HepG2 (cell line): ENCODE data around the gene EEPD1.

Experiments used
- EP300 ChIP-seq, 3 experiments: sonication (generic) in 1 of 3; formaldehyde crosslinking in 1 of 3; IDR thresholded peaks; 2 replicates each; pipeline versions ENCODE4 v1.5.1 to v1.6.1; 2011 to 2020; ENCODE audit warnings: low read depth in 2 of 3, low read length in 2 of 3, borderline replicate concordance in 1 of 3, improper control_type of control experiment in 1 of 3, mild to moderate bottlenecking in 1 of 3, missing genetic modification reagents in 1 of 3, moderate library complexity in 1 of 3
- JUN ChIP-seq: sonication (generic); formaldehyde crosslinking; IDR thresholded peaks from 2 replicates; pipeline ENCODE4 v1.4.0; 2020; ENCODE audit warnings: mild to moderate bottlenecking, missing genetic modification reagents
- KAT8 ChIP-seq: IDR thresholded peaks from 2 replicates; pipeline ENCODE4 v1.6.1; 2016; ENCODE audit warnings: missing genetic modification reagents, missing compliant biosample characterization
- NFE2L1 ChIP-seq: sonication (generic); formaldehyde crosslinking; IDR thresholded peaks from 2 replicates; pipeline ENCODE4 v1.4.0; 2020; ENCODE audit warnings: missing genetic modification reagents, mild to moderate bottlenecking, borderline replicate concordance
- NFKB2 ChIP-seq: sonication (generic); formaldehyde crosslinking; IDR thresholded peaks from 2 replicates; pipeline ENCODE4 v1.4.0; 2020; ENCODE audit warnings: missing genetic modification reagents, borderline replicate concordance
- POLR2G ChIP-seq: fragments of 200-400 bp; formaldehyde crosslinking; IDR thresholded peaks from 2 replicates; pipeline ENCODE4 v1.6.1; 2018; ENCODE audit warnings: mild to moderate bottlenecking, low read depth, low read length, moderate library complexity
- RFXAP ChIP-seq: sonication (generic); formaldehyde crosslinking; IDR thresholded peaks from 2 replicates; pipeline ENCODE4 v1.4.0; 2020; ENCODE audit warnings: missing genetic modification reagents, borderline replicate concordance
- SP2 ChIP-seq: sonication (generic); formaldehyde crosslinking; IDR thresholded peaks from 2 replicates; pipeline ENCODE4 v1.5.1; 2020; ENCODE audit warnings: mild to moderate bottlenecking, missing genetic modification reagents
- SRSF9 ChIP-seq: fragments of 200-400 bp; formaldehyde crosslinking; IDR thresholded peaks from 2 replicates; pipeline ENCODE4 v1.6.1; 2018; ENCODE audit warnings: borderline replicate concordance, mild to moderate bottlenecking, low read depth, low read length; ENCODE audit not compliant: insufficient read depth, poor library complexity, severe bottlenecking
- SUZ12 ChIP-seq: fragments of 150-350 bp; IDR thresholded peaks from 2 replicates; pipeline ENCODE4 v1.6.1; 2014; ENCODE audit warnings: low read depth, low read length
- TF ChIP-seq, protein P1 (sequence below): sonication (generic); formaldehyde crosslinking; IDR thresholded peaks from 2 replicates; pipeline ENCODE4 v1.4.0; 2020; ENCODE audit warnings: missing genetic modification reagents
- TF ChIP-seq, protein P2 (sequence below): sonication (generic); formaldehyde crosslinking; IDR thresholded peaks from 2 replicates; pipeline ENCODE4 v1.4.0; 2020; ENCODE audit warnings: missing genetic modification reagents, mild to moderate bottlenecking, borderline replicate concordance
- TF ChIP-seq, protein P3 (sequence below): sonication (generic); formaldehyde crosslinking; IDR thresholded peaks from 2 replicates; pipeline ENCODE4 v1.5.0; 2020; ENCODE audit warnings: mild to moderate bottlenecking, missing genetic modification reagents, moderate library complexity
- TF ChIP-seq, protein P4 (sequence below): IDR thresholded peaks from 2 replicates; pipeline ENCODE4 v1.6.1; 2016; ENCODE audit warnings: missing compliant biosample characterization, missing genetic modification reagents, borderline replicate concordance

DNA sequence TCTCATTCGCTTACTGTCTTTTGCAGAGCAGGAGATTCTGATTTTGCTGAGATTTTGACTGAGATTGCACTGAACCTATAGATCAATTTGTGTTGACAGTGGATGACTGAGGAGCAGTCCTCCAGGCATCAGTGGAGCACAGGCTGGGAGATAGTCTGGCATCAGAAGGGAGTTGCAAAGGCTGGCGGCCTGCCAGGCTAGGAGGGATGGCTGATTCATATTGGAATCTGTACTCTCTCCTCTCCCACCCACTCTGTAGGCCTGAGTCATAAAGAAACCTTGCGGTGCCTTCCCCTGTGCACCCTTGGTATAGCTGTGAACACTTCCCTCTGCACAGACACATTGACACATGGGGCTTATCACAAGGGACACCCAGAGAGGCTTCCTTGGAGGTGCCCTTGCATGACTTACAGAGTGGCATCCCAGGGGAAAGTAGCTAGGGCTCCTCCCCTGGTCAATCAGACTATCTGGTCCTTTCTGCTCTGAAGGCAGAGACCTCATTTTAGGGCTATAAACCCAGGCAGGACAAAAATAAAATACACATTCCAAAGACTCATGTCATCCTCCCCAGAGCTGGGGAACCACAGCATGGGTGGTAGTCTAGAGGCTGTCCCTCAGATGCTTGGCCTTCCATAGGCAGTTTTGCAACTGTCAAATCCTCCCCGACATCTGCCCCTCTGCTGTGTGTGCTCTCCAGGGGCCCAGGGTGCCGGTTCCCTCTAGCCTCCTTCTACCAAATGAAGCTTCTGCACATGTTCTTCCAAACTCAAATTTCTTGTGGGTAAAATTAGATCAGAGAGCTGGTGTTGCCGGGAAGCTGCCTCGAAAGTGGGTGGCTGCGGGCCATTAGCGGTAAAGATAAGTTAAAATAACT lies 37.4 kb upstream of the EEPD1 start:
- TF ChIP-seq JUN (CRISPR knock-in tag) (no peak), SP2 (CRISPR knock-in tag) (no peak), RFXAP (CRISPR knock-in tag) (no peak), SUZ12 (no peak), EP300 (IDR thresholded peaks at IDR 0.05; ENCODE audit: low read depth in 2 of 2, low read length in 2 of 2) (no peak), EP300 (CRISPR knock-in tag; IDR thresholded peaks at IDR 0.05; ENCODE audit: borderline replicate concordance) (no peak; the same call in 1 of the 2 replicates), NFKB2 (CRISPR knock-in tag) (no peak), SRSF9 (no peak), KAT8 (CRISPR knock-in tag) (no peak), POLR2G (no peak), NFE2L1 (CRISPR knock-in tag) (no peak)
- TF ChIP-seq, protein P1, sequence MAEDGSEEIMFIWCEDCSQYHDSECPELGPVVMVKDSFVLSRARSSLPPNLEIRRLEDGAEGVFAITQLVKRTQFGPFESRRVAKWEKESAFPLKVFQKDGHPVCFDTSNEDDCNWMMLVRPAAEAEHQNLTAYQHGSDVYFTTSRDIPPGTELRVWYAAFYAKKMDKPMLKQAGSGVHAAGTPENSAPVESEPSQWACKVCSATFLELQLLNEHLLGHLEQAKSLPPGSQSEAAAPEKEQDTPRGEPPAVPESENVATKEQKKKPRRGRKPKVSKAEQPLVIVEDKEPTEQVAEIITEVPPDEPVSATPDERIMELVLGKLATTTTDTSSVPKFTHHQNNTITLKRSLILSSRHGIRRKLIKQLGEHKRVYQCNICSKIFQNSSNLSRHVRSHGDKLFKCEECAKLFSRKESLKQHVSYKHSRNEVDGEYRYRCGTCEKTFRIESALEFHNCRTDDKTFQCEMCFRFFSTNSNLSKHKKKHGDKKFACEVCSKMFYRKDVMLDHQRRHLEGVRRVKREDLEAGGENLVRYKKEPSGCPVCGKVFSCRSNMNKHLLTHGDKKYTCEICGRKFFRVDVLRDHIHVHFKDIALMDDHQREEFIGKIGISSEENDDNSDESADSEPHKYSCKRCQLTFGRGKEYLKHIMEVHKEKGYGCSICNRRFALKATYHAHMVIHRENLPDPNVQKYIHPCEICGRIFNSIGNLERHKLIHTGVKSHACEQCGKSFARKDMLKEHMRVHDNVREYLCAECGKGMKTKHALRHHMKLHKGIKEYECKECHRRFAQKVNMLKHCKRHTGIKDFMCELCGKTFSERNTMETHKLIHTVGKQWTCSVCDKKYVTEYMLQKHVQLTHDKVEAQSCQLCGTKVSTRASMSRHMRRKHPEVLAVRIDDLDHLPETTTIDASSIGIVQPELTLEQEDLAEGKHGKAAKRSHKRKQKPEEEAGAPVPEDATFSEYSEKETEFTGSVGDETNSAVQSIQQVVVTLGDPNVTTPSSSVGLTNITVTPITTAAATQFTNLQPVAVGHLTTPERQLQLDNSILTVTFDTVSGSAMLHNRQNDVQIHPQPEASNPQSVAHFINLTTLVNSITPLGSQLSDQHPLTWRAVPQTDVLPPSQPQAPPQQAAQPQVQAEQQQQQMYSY (CRISPR knock-in tag) = no peak
- TF ChIP-seq, protein P2, sequence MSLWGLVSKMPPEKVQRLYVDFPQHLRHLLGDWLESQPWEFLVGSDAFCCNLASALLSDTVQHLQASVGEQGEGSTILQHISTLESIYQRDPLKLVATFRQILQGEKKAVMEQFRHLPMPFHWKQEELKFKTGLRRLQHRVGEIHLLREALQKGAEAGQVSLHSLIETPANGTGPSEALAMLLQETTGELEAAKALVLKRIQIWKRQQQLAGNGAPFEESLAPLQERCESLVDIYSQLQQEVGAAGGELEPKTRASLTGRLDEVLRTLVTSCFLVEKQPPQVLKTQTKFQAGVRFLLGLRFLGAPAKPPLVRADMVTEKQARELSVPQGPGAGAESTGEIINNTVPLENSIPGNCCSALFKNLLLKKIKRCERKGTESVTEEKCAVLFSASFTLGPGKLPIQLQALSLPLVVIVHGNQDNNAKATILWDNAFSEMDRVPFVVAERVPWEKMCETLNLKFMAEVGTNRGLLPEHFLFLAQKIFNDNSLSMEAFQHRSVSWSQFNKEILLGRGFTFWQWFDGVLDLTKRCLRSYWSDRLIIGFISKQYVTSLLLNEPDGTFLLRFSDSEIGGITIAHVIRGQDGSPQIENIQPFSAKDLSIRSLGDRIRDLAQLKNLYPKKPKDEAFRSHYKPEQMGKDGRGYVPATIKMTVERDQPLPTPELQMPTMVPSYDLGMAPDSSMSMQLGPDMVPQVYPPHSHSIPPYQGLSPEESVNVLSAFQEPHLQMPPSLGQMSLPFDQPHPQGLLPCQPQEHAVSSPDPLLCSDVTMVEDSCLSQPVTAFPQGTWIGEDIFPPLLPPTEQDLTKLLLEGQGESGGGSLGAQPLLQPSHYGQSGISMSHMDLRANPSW (CRISPR knock-in tag) = no peak
- TF ChIP-seq, protein P3, sequence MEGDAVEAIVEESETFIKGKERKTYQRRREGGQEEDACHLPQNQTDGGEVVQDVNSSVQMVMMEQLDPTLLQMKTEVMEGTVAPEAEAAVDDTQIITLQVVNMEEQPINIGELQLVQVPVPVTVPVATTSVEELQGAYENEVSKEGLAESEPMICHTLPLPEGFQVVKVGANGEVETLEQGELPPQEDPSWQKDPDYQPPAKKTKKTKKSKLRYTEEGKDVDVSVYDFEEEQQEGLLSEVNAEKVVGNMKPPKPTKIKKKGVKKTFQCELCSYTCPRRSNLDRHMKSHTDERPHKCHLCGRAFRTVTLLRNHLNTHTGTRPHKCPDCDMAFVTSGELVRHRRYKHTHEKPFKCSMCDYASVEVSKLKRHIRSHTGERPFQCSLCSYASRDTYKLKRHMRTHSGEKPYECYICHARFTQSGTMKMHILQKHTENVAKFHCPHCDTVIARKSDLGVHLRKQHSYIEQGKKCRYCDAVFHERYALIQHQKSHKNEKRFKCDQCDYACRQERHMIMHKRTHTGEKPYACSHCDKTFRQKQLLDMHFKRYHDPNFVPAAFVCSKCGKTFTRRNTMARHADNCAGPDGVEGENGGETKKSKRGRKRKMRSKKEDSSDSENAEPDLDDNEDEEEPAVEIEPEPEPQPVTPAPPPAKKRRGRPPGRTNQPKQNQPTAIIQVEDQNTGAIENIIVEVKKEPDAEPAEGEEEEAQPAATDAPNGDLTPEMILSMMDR (CRISPR knock-in tag) = no peak
- TF ChIP-seq, protein P4, sequence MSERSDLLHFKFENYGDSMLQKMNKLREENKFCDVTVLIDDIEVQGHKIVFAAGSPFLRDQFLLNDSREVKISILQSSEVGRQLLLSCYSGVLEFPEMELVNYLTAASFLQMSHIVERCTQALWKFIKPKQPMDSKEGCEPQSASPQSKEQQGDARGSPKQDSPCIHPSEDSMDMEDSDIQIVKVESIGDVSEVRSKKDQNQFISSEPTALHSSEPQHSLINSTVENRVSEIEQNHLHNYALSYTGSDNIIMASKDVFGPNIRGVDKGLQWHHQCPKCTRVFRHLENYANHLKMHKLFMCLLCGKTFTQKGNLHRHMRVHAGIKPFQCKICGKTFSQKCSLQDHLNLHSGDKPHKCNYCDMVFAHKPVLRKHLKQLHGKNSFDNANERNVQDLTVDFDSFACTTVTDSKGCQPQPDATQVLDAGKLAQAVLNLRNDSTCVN (CRISPR knock-in tag) = no peak
